HG03520 (cell line): Measurements from ENCODE around the gene ZNF18.
"Not testable (repeated sequence)": the region's sequence is repeated elsewhere in the genome, so short reads cannot be mapped to it uniquely, and the experiment has no call there.

Source experiments
- ATAC-seq: cut with Tn5 transposase; IDR thresholded peaks from one replicate; pipeline ENCODE4 v1.9.1; 2021; ENCODE audit warnings: mild to moderate bottlenecking, moderate library complexity; ENCODE audit not compliant: unreplicated experiment

ZNF18 gene

GRCh38 chr17:11986942-11987329 is 10.3 kb downstream of the ZNF18 start:
- ATAC-seq, result no peak

GRCh38 chr17:11986179-11986941 is 10.9 kb downstream of the ZNF18 start:
- no peak for ATAC-seq

GRCh38 chr17:11981862-11982261 is 15.4 kb downstream of the ZNF18 start:
- ATAC-seq, result no peak

- ATAC-seq, result no peak
Observed at GRCh38 chr17:11980813-11981212, 16.5 kb downstream of the ZNF18 start.

GRCh38 chr17:11979795-11980194 is 17.5 kb downstream of the ZNF18 start:
- ATAC-seq, result no peak

- ATAC-seq, result not testable (repeated sequence)
Observed at GRCh38 chr17:11972741-11973140, 24.5 kb downstream of the ZNF18 start.

- no peak for ATAC-seq
Observed at GRCh38 chr17:11969565-11969964, 27.7 kb downstream of the ZNF18 start.

GRCh38 chr17:11954936-11955335 is 42.3 kb downstream of the ZNF18 start:
- ATAC-seq, result no peak

GRCh38 chr17:11953924-11954323 is 43.4 kb downstream of the ZNF18 start:
- no peak for ATAC-seq

GRCh38 chr17:11952610-11953009 is 44.7 kb downstream of the ZNF18 start:
- no peak for ATAC-seq

- ATAC-seq, result no peak
Observed at GRCh38 chr17:11950771-11951519, 46.3 kb downstream of the ZNF18 start.

GRCh38 chr17:11949571-11949970 is 47.7 kb downstream of the ZNF18 start:
- ATAC-seq, result not testable (repeated sequence)

- ATAC-seq, result no peak
Observed at GRCh38 chr17:11948789-11949188, 48.5 kb downstream of the ZNF18 start.

GRCh38 chr17:11944587-11944986 is 52.7 kb downstream of the ZNF18 start:
- no peak for ATAC-seq

GRCh38 chr17:11943759-11944347 is 53.4 kb downstream of the ZNF18 start:
- no peak for ATAC-seq

GRCh38 chr17:11943086-11943485 is 54.2 kb downstream of the ZNF18 start:
- ATAC-seq, result not testable (repeated sequence)

- ATAC-seq, result no peak
Observed at GRCh38 chr17:11940904-11941303, 56.4 kb downstream of the ZNF18 start.

GRCh38 chr17:11935734-11936406 is 61.4 kb downstream of the ZNF18 start:
- no peak for ATAC-seq

- no peak for ATAC-seq
Observed at GRCh38 chr17:11932337-11932898, 64.9 kb downstream of the ZNF18 start.

GRCh38 chr17:11928436-11928835 is 68.8 kb downstream of the ZNF18 start:
- ATAC-seq, result no peak
